ENCODE measurements around the gene GNB3. TPM values are rescaled to one million over a fixed set of nuclear protein-coding genes. Genes with fewer than 3 reads are reported as not detected.

The GNB3 gene
- total and polyA plus RNA-seq, 2 donors (not counting 3 experiments of a cell fraction or from before 2014, with no cell fraction given): 9.4 to 12.0 TPM

DNA sequence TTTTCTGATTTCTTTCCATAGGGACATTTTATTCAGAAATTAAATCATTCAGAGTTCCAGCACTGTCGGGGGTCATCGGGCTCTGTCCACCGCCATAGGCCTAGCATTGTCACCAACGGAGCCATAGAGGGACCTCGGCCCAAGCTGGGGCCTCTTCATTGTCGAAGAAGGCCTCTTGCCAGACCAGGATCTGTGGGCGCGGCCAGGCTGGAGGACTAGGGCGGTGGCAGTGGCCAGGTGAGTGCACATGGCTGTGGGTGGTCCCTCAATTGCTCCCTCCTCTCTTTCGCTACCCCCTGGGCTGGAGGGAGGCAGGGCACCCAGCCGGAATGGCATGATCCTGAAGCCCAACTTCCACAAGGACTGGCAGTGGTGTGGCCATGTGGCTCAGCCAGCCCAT lies 43.0 kb downstream of the GNB3 start:
- H3K4me1 ChIP-seq (ENCODE audit: control insufficient read depth, extremely low read depth, insufficient read depth, low read length): no peaks in the 10 kb centered on the region
- CTCF ChIA-PET: no interaction called here
- H3K27ac ChIP-seq (ENCODE audit: insufficient read depth, low read depth, low read length): no peak overlapping the region
- BruUV-seq (replicated peaks): no TSS peak
- DNase-seq (ENCODE audit: low read depth, low spot score): no peak
- FAIRE-seq: no peak
- POLR2A ChIA-PET: no interaction called here
- dilution Hi-C loops (cut with MboI; ENCODE audit: extremely low pct_ligation_motif_present, low sequenced_read_pairs): no loop called here
- H3K4me2 ChIP-seq (ENCODE audit: insufficient read depth, low read length): no peak overlapping the region
- no peaks in the 10 kb centered on the region for H3K27me3 ChIP-seq (ENCODE audit: control insufficient read depth in 2 of 2, insufficient read depth in 2 of 2, low read length in 2 of 2)
- no peaks in the 10 kb centered on the region for H4K20me1 ChIP-seq (replicated peaks; ENCODE audit: control insufficient read depth, extremely low read depth, insufficient read depth, low read length)
- peaks cover 3 to 11% of the 10 kb centered on the region in 2 experiments for H3K36me3 ChIP-seq (ENCODE audit: control insufficient read depth in 2 of 2, extremely low read depth in 1 of 2, insufficient read depth in 2 of 2, low read length in 2 of 2)
- no peaks in the 10 kb centered on the region for H3K79me2 ChIP-seq (ENCODE audit: control insufficient read depth, insufficient read depth, low read length)
- intact Hi-C loops (cut with micrococcal nuclease): no loop called here
- H3K9me3 ChIP-seq (replicated peaks; ENCODE audit: control insufficient read depth, insufficient read depth, low read length): no peaks in the 10 kb centered on the region
- H2AFZ ChIP-seq (ENCODE audit: low read depth, low read length): no peak overlapping the region
- TF ChIP-seq FOS (IDR thresholded peaks at IDR 0.05; ENCODE audit: borderline replicate concordance, insufficient read depth, low read length) (no peak), JUN (IDR thresholded peaks at IDR 0.05; ENCODE audit: borderline replicate concordance, insufficient read depth, insufficient read length, low read depth) (no peak), POLR2AphosphoS5 (IDR thresholded peaks at IDR 0.05; ENCODE audit: insufficient read depth, low read depth, low read length) (no peak), POLR2A (IDR thresholded peaks at IDR 0.05; ENCODE audit: low read depth, low read length) (no peak), GATA2 (IDR thresholded peaks at IDR 0.05; ENCODE audit: insufficient read depth, insufficient read length, low read depth, low read length) (no peak), EZH2 (IDR thresholded peaks at IDR 0.05; ENCODE audit: borderline replicate concordance, low read depth, low read length, severe bottlenecking) (no peak), MYC (IDR thresholded peaks at IDR 0.05; ENCODE audit: low read depth, low read length) (no peak)
- TF ChIP-seq, protein P1, sequence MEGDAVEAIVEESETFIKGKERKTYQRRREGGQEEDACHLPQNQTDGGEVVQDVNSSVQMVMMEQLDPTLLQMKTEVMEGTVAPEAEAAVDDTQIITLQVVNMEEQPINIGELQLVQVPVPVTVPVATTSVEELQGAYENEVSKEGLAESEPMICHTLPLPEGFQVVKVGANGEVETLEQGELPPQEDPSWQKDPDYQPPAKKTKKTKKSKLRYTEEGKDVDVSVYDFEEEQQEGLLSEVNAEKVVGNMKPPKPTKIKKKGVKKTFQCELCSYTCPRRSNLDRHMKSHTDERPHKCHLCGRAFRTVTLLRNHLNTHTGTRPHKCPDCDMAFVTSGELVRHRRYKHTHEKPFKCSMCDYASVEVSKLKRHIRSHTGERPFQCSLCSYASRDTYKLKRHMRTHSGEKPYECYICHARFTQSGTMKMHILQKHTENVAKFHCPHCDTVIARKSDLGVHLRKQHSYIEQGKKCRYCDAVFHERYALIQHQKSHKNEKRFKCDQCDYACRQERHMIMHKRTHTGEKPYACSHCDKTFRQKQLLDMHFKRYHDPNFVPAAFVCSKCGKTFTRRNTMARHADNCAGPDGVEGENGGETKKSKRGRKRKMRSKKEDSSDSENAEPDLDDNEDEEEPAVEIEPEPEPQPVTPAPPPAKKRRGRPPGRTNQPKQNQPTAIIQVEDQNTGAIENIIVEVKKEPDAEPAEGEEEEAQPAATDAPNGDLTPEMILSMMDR (IDR thresholded peaks at IDR 0.05; ENCODE audit: extremely low read depth in 1 of 2, insufficient read depth in 1 of 2, low read depth in 1 of 2, low read length in 2 of 2): no peak
- TF ChIP-seq, protein P2, sequence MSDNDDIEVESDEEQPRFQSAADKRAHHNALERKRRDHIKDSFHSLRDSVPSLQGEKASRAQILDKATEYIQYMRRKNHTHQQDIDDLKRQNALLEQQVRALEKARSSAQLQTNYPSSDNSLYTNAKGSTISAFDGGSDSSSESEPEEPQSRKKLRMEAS (IDR thresholded peaks at IDR 0.05; ENCODE audit: insufficient read depth, insufficient read length): no peak
- H3K9me1 ChIP-seq (replicated peaks; ENCODE audit: control insufficient read depth, extremely low read depth, insufficient read depth, low read length): no peaks in the 10 kb centered on the region
- no peak overlapping the region for H3K4me3 ChIP-seq (replicated peaks in 1 of 3; ENCODE audit: insufficient read depth in 1 of 3, low read depth in 1 of 3, low read length in 3 of 3)
- H3K9ac ChIP-seq (replicated peaks; ENCODE audit: extremely low read depth, insufficient read depth, low read length): no peak overlapping the region

Data from endothelial cell of umbilical vein (primary cell).